HG03039 (cell line): ENCODE measurements around the gene SOCS4.
"Not testable (repeated sequence)": the region's sequence is repeated elsewhere in the genome, so short reads cannot be mapped to it uniquely, and the experiment has no call there.

Source experiments
- ATAC-seq: cut with Tn5 transposase; IDR thresholded peaks from one replicate; pipeline ENCODE4 v1.9.1; 2021; ENCODE audit warnings: mild to moderate bottlenecking, moderate library complexity; ENCODE audit not compliant: unreplicated experiment

SOCS4 gene

GRCh38 chr14:55026793-55027561 lies at the start of gene SOCS4, which contains the start of gene WDHD1:
Gene SOCS4 (plus strand): TSS chr14:55027236. CDS start chr14:55043042, 15,806 bp downstream.
Gene WDHD1 (minus strand): TSS chr14:55027099. CDS start chr14:55026787, 312 bp downstream.
- ATAC-seq, result peak; percentile 87

- no peak for ATAC-seq
Observed at GRCh38 chr14:54979039-54979438, 48.0 kb upstream of the SOCS4 start.

GRCh38 chr14:54981698-54982097 lies 45.3 kb upstream of the SOCS4 start:
- no peak for ATAC-seq

GRCh38 chr14:54985156-54985555 lies 41.9 kb upstream of the SOCS4 start:
- ATAC-seq, result no peak

- ATAC-seq, result no peak
Observed at GRCh38 chr14:55000381-55000780, 26.7 kb upstream of the SOCS4 start.

- no peak for ATAC-seq
Observed at GRCh38 chr14:55005071-55005470, 22.0 kb upstream of the SOCS4 start.

GRCh38 chr14:55015006-55015405 lies 12.0 kb upstream of the SOCS4 start:
- ATAC-seq, result no peak

- ATAC-seq, result no peak
Observed at GRCh38 chr14:55019968-55020554, 7.0 kb upstream of the SOCS4 start.

GRCh38 chr14:55024365-55024764 lies 2.7 kb upstream of the SOCS4 start:
- ATAC-seq, result not testable (repeated sequence)

GRCh38 chr14:55025948-55026347 lies 1.1 kb upstream of the SOCS4 start:
- ATAC-seq, result no peak

GRCh38 chr14:55026441-55026792 lies 619 bp upstream of the SOCS4 start:
- ATAC-seq, result no peak

GRCh38 chr14:55028066-55028465 lies 1.0 kb downstream of the SOCS4 start:
- no peak for ATAC-seq

- ATAC-seq, result no peak
Observed at GRCh38 chr14:55028476-55028875, 1.4 kb downstream of the SOCS4 start.

GRCh38 chr14:55031190-55031589 lies 4.2 kb downstream of the SOCS4 start:
- no peak for ATAC-seq

GRCh38 chr14:55037995-55038394 lies 11.0 kb downstream of the SOCS4 start:
- ATAC-seq, result not testable (repeated sequence)

- no peak for ATAC-seq
Observed at GRCh38 chr14:55038708-55039107, 11.7 kb downstream of the SOCS4 start.

GRCh38 chr14:55043528-55043927 lies 16.5 kb downstream of the SOCS4 start:
- ATAC-seq, result no peak

GRCh38 chr14:55045087-55045486 lies 18.1 kb downstream of the SOCS4 start:
- ATAC-seq, result no peak

GRCh38 chr14:55047301-55048053 lies 20.4 kb downstream of the SOCS4 start:
- no peak for ATAC-seq

- no peak for ATAC-seq
Observed at GRCh38 chr14:55048900-55049436, 21.9 kb downstream of the SOCS4 start.

- ATAC-seq, result no peak
Observed at GRCh38 chr14:55051165-55051422, 24.1 kb downstream of the SOCS4 start.
